ENCODE measurements around the gene FBN1. TPM values are rescaled to one million over a fixed set of nuclear protein-coding genes. Genes with fewer than 3 reads are reported as not detected.

The FBN1 gene
- total RNA-seq, 1 donor from 2014 or later, result 12.6 TPM

DNA sequence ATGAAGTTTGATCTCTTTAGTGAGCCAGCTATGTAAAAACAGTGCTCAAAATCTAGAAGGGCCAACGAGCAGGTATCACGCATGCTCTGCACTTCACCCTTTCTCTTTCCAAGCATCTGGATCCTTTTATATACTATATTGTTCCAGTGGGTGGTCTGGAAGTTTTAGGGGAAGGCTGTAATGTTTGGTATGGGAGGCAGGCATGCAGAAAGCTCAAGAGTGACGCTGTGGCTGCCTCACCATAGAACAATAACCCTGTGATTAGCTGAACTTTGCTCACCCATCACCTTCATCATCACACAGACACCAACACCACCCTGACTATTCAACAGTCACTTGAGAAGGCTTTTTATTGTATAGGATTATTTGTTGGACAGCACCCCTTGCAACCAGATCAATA lies 81.6 kb downstream of the FBN1 start:
- TF ChIP-seq, protein P1, sequence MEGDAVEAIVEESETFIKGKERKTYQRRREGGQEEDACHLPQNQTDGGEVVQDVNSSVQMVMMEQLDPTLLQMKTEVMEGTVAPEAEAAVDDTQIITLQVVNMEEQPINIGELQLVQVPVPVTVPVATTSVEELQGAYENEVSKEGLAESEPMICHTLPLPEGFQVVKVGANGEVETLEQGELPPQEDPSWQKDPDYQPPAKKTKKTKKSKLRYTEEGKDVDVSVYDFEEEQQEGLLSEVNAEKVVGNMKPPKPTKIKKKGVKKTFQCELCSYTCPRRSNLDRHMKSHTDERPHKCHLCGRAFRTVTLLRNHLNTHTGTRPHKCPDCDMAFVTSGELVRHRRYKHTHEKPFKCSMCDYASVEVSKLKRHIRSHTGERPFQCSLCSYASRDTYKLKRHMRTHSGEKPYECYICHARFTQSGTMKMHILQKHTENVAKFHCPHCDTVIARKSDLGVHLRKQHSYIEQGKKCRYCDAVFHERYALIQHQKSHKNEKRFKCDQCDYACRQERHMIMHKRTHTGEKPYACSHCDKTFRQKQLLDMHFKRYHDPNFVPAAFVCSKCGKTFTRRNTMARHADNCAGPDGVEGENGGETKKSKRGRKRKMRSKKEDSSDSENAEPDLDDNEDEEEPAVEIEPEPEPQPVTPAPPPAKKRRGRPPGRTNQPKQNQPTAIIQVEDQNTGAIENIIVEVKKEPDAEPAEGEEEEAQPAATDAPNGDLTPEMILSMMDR (IDR thresholded peaks at IDR 0.05; ENCODE audit: partially characterized antibody, unreplicated experiment), result no peak
- DNase-seq, result no peak
- Mint-ChIP-seq H3K4me3 (ENCODE audit: unreplicated experiment) (no peak overlapping the region), H3K4me1 (ENCODE audit: low read depth, unreplicated experiment) (no peaks in the 10 kb centered on the region), H3K27me3 (ENCODE audit: unreplicated experiment) (no peaks in the 10 kb centered on the region), H3K27ac (ENCODE audit: unreplicated experiment) (no peak overlapping the region), H3K9me3 (ENCODE audit: unreplicated experiment) (no peaks in the 10 kb centered on the region), H3K36me3 (ENCODE audit: unreplicated experiment) (peaks cover 5% of the 10 kb centered on the region)

DNA sequence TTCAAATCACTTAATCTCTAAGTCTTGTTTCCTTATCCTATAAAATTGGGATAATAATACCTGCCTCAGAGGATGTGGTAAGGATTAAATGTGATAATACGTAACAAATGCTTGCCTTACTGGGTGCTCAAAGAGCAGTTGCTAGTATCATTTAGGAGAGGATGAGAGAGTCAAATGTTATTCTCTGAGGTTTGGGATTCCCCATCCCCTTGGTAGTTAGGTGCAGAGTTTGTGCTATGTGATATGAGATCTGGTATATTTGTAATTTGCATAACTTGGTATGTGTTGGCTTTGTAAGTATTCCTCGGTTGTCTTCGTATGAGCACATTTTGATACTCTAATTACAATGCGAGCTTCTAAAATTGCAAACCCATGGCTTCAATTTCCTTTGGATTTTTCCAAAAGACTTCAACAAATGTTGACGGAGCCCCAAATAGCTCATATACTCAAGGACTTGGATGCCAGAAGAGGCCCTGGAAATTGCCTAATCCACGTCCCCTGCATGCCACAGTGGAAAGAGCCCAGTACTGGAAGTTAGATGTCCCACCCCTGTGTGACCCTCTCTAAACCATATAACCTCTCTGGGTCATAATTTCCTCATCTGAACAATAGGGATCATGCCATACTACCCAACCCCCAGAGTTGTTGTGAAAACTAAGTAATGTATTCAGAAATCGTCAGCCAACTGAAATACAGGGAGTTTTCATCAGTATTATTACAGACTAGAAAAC lies 85.0 kb downstream of the FBN1 start:
- no peak for DNase-seq
- Mint-ChIP-seq H3K27me3 (ENCODE audit: unreplicated experiment) (no peaks in the 10 kb centered on the region), H3K36me3 (ENCODE audit: unreplicated experiment) (no peaks in the 10 kb centered on the region), H3K27ac (ENCODE audit: unreplicated experiment) (no peak overlapping the region), H3K4me3 (ENCODE audit: unreplicated experiment) (no peak overlapping the region), H3K4me1 (ENCODE audit: low read depth, unreplicated experiment) (no peaks in the 10 kb centered on the region), H3K9me3 (ENCODE audit: unreplicated experiment) (no peaks in the 10 kb centered on the region)
- TF ChIP-seq, protein P1 (IDR thresholded peaks at IDR 0.05; ENCODE audit: partially characterized antibody, unreplicated experiment), result no peak

DNA sequence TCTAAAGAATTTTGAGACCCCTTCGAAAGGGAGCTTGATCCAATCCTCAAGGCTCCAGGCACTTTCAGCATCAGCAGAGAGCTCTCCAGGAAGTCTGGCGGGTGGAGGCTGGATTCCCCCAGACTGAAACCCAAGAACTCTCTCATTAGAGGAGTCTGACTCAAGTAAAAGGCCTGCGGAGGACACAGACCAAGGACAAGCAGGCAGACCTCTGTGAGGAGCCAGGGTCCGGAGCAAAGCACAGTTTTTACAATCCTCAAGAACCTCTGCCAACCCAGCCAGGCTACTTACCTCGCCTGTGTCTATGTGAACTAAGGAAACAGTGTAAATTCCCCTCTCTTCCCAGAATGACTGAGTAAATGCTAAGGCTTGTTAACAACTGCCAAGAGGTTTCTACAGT lies 86.2 kb downstream of the FBN1 start:
- H3K27ac Mint-ChIP-seq (ENCODE audit: unreplicated experiment), result no peak overlapping the region
- no peak for DNase-seq
- no peak overlapping the region for H3K4me3 Mint-ChIP-seq (ENCODE audit: unreplicated experiment)
- TF ChIP-seq, protein P1 (IDR thresholded peaks at IDR 0.05; ENCODE audit: partially characterized antibody, unreplicated experiment), result no peak
- no peaks in the 10 kb centered on the region for H3K36me3 Mint-ChIP-seq (ENCODE audit: unreplicated experiment)
- H3K4me1 Mint-ChIP-seq (ENCODE audit: low read depth, unreplicated experiment), result no peaks in the 10 kb centered on the region
- no peaks in the 10 kb centered on the region for H3K9me3 Mint-ChIP-seq (ENCODE audit: unreplicated experiment)
- no peaks in the 10 kb centered on the region for H3K27me3 Mint-ChIP-seq (ENCODE audit: unreplicated experiment)

DNA sequence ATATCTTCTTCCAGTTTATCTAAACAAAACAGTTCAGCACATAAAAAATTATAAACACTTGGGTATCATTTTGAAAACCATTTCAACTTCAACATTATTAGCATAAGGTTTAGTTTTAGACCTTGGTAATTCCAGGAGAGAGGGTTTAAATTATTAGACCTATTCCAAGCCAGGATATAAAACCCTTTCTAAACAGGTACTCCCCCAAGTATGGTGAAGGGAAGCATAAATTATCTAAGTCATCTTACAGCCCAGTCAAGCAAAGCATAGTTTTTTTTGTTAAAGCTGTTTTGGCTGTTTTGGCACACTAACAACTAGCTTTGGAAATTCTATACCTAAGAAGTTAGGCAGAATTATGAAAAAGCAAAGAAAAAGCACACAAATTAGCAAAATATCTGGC lies 87.3 kb downstream of the FBN1 start:
- no peaks in the 10 kb centered on the region for H3K36me3 Mint-ChIP-seq (ENCODE audit: unreplicated experiment)
- H3K4me1 Mint-ChIP-seq (ENCODE audit: low read depth, unreplicated experiment), result no peaks in the 10 kb centered on the region
- H3K27me3 Mint-ChIP-seq (ENCODE audit: unreplicated experiment), result no peaks in the 10 kb centered on the region
- H3K4me3 Mint-ChIP-seq (ENCODE audit: unreplicated experiment), result no peak overlapping the region
- TF ChIP-seq, protein P1 (IDR thresholded peaks at IDR 0.05; ENCODE audit: partially characterized antibody, unreplicated experiment), result no peak
- no peak for DNase-seq
- H3K27ac Mint-ChIP-seq (ENCODE audit: unreplicated experiment), result no peak overlapping the region
- H3K9me3 Mint-ChIP-seq (ENCODE audit: unreplicated experiment), result no peaks in the 10 kb centered on the region

DNA sequence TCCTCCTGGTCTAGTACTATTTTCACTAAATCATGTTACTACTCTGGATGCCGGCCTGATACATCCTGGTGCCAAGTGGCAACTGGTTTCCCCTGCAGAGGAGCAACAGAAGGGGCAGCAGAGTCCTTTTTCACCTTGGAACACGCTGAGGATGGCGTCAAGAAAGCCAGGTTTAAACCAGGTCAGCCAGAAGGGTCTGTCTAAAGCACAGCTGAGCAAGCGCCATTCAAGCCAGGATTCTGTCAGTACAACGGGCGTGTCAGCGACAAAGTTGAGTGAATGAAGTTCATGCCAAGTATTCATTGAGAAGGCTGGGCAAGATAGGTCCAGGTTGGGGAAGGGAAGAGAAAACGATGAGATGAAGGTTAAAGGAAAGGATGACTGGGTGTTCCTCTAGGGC lies 88.2 kb downstream of the FBN1 start:
- no peak overlapping the region for H3K4me3 Mint-ChIP-seq (ENCODE audit: unreplicated experiment)

More for the DNA sequence above, 88.2 kb downstream of the FBN1 start:
- H3K27ac Mint-ChIP-seq (ENCODE audit: unreplicated experiment), result no peak overlapping the region
- H3K36me3 Mint-ChIP-seq (ENCODE audit: unreplicated experiment), result no peaks in the 10 kb centered on the region
- H3K4me1 Mint-ChIP-seq (ENCODE audit: low read depth, unreplicated experiment), result no peaks in the 10 kb centered on the region
- no peaks in the 10 kb centered on the region for H3K27me3 Mint-ChIP-seq (ENCODE audit: unreplicated experiment)
- TF ChIP-seq, protein P1 (IDR thresholded peaks at IDR 0.05; ENCODE audit: partially characterized antibody, unreplicated experiment), result no peak
- H3K9me3 Mint-ChIP-seq (ENCODE audit: unreplicated experiment), result no peaks in the 10 kb centered on the region
- DNase-seq, result no peak
